Measurements from ENCODE around the gene AKIRIN1.
"Not testable (repeated sequence)": the region's sequence is repeated elsewhere in the genome, so short reads cannot be mapped to it uniquely, and the experiment has no call there.

AKIRIN1 gene

GRCh38 chr1:38990738-38991637 lies at the start of gene AKIRIN1:
Gene AKIRIN1, plus strand, starts transcription at chr1:38991276. Its CDS starts 105 bp downstream, at chr1:38991381.
- DNase-seq (ENCODE audit: low spot score): peak; percentile 98

- peak; percentile 83 for DNase-seq (ENCODE audit: low spot score)
Measured at GRCh38 chr1:38941527-38942019, 49.5 kb upstream of the AKIRIN1 start, which contains the start of gene RHBDL2. Gene RHBDL2, minus strand, starts transcription at chr1:38941830. Its CDS starts 22,618 bp downstream, at chr1:38919212.

- no peak for DNase-seq (ENCODE audit: low spot score)
Measured at GRCh38 chr1:38942664-38943428, 48.2 kb upstream of the AKIRIN1 start.

GRCh38 chr1:38944547-38944946 lies 46.5 kb upstream of the AKIRIN1 start:
- no peak for DNase-seq (ENCODE audit: low spot score)

GRCh38 chr1:38950553-38950952 lies 40.5 kb upstream of the AKIRIN1 start:
- no peak for DNase-seq (ENCODE audit: low spot score)

GRCh38 chr1:38953433-38953860 lies 37.6 kb upstream of the AKIRIN1 start:
- no peak for DNase-seq (ENCODE audit: low spot score)

GRCh38 chr1:38958967-38959366 lies 32.1 kb upstream of the AKIRIN1 start:
- no peak for DNase-seq (ENCODE audit: low spot score)

- DNase-seq (ENCODE audit: low spot score): peak; percentile 26
Measured at GRCh38 chr1:38962113-38962512, 29.0 kb upstream of the AKIRIN1 start.

- no peak for DNase-seq (ENCODE audit: low spot score)
Measured at GRCh38 chr1:38962560-38962959, 28.5 kb upstream of the AKIRIN1 start.

- DNase-seq (ENCODE audit: low spot score): peak; percentile 31
Measured at GRCh38 chr1:38964140-38964548, 26.9 kb upstream of the AKIRIN1 start.

GRCh38 chr1:38973145-38973544 lies 17.9 kb upstream of the AKIRIN1 start:
- not testable (repeated sequence) for DNase-seq (ENCODE audit: low spot score)

- no peak for DNase-seq (ENCODE audit: low spot score)
Measured at GRCh38 chr1:38973659-38974437, 17.2 kb upstream of the AKIRIN1 start.

GRCh38 chr1:38977399-38978244 lies 13.5 kb upstream of the AKIRIN1 start:
- not testable (repeated sequence) for DNase-seq (ENCODE audit: low spot score)

- not testable (repeated sequence) for DNase-seq (ENCODE audit: low spot score)
Measured at GRCh38 chr1:38978245-38978542, 12.9 kb upstream of the AKIRIN1 start.

GRCh38 chr1:38979380-38979779 lies 11.7 kb upstream of the AKIRIN1 start:
- DNase-seq (ENCODE audit: low spot score): not testable (repeated sequence)

GRCh38 chr1:38989979-38990378 lies 1.1 kb upstream of the AKIRIN1 start:
- DNase-seq (ENCODE audit: low spot score): no peak

- DNase-seq (ENCODE audit: low spot score): no peak
Measured at GRCh38 chr1:38990386-38990737, 714 bp upstream of the AKIRIN1 start.

GRCh38 chr1:38991638-38992411 lies 749 bp downstream of the AKIRIN1 start:
- DNase-seq (ENCODE audit: low spot score): peak; percentile 28

- DNase-seq (ENCODE audit: low spot score): no peak
Measured at GRCh38 chr1:38992412-38993111, 1.5 kb downstream of the AKIRIN1 start.

GRCh38 chr1:38994196-38994595 lies 3.1 kb downstream of the AKIRIN1 start:
- DNase-seq (ENCODE audit: low spot score): no peak

All from globus pallidus (tissue), 1 donor.